GM18907 (cell line): ENCODE data around the gene SRA1.

Experiments
- ATAC-seq: cut with Tn5 transposase; IDR thresholded peaks from one replicate; pipeline ENCODE4 v1.9.1; 2021; ENCODE audit warnings: mild to moderate bottlenecking, moderate library complexity; ENCODE audit not compliant: unreplicated experiment

SRA1 gene

DNA sequence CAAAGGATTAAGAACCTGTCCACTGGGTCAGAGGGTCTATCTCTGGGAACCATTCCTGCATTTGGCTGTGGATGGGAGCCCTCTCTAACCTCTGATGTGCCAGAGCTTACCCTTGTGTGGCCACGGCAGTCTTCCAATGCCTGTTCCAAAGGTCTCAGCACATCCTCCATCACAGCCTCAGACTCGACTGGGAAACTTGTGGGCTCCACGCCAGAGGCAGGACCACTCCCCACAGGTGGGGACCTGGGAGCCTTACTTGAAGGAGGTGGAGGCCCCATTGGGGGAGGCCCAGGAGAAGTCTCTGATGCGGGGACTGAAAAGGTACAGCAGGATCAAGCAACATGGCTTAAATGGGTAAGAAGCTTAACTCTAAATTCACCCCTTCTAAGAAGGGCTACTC, 5.4 kb downstream of the SRA1 start:
- no peak for ATAC-seq

DNA sequence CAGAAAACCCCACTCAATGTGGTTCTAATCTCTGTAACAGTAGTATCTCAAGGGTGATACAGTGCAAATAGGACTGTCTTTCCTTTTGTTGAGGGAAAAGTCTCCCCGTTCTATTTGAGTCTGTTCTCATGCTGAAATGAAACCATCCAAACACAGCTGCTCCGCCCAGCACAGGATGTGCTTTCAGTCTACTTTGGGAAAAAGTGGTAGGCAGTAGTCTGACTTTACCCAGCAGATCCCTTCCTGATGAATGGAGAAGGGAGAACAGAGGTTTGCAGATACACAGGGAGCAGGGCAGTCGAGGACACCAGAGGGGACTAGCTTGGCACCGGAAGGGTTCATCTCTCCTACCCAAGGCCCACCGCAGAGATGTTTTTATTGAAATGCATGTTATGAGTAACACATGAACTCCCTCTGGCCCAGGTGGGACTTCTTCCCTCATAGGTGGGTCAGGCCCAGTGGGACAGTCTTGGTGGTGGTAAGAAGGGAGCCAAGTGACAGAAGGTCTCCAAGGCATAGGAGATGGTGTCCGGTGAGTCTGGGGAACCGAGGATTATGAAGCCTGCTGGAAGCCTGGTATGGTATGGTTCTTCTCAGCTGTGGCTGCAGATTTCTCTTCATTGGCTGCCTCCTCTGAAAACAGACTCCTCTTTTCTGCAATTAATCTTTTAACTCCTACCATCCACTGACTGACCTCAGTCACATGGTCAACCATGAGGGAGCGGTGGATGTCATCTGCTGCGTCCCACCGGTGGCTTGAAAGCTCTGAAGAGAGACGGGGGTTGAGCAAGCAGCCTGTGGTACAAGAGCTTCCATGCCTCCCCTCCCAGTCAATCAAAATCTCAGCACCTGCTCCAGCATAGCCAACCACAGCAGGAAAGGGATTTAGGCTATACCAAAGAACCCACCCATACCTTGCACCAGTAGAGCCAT, 6.9 kb downstream of the SRA1 start:
- ATAC-seq, result no peak

DNA sequence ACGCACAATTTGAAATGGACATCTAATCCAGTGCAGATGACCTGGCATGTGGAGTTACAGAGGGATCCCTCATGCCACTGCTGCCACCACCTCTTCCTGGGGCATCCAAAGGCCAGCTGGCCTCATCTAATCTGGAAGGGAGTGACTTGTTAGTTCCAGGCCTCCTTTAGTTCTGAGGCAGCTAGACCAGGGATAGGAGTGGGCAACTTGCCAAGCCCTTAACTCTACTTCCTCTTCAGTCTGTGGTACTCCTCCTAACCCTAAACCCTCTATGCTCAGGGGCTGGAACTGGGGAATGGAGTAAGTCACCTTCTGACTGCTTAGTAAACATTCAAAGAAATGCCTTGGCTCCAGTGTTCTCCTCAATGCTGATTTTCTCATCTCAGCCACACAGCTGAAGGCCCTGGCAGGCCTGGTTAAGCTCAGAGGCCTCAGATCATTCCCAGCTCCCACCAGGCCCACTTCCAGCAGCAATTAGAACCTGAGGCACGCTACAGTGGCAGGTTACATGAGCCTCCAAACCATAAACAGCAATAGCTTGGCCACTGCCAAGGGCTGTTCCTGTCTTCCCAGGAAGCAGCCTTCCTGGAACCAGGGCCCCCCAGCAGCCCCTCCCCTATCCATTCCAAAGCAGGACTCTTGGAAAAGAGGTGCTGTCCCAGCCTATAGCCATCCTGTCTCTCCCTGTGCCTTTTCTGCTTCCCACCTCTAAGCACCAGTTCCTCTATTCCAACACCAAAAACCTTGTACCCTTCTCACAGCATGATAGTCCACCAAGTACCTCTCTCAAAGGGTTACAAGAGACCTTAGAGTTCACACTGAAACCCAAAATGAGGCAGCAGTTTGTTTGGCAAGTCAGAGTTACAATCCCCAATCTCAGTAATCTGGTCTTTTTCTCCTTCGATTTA, 7.8 kb downstream of the SRA1 start:
- no peak for ATAC-seq

DNA sequence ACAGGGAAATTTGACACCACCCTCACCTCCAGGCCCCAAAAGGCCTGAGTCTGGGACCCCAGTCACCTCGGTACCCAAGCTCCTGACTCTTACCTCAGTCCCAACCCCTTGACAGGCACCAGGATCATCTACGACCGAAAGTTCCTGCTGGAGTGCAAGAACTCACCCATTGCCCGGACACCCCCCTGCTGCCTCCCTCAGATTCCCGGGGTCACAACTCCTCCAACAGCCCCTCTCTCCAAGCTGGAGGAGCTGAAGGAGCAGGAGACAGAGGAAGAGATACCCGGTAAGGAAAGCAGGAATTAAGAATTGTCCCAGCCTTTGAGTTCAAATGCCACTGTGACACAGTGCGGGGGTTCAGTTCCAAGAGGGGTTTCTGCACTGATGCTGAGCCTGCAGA, 8.5 kb downstream of the SRA1 start:
- no peak for ATAC-seq

DNA sequence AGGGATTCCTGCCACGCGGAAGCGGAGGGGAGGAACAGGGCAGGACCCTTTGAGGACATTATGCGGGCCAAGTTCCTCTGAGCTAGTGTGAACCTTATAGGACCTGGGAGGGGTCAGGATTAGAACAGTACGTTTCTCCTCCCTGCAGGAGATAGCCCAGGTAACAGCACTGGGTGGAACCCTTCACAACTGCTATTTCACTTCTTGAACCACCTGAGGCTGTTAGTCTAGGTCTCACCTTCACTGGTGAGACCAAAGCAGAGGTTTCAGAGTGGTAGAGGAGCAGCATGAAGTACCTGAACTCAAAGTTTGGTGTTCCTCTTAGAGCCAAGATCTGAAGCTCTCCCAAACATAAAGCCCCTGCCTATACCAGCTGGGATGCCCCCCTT, 9.0 kb downstream of the SRA1 start:
- no peak for ATAC-seq

DNA sequence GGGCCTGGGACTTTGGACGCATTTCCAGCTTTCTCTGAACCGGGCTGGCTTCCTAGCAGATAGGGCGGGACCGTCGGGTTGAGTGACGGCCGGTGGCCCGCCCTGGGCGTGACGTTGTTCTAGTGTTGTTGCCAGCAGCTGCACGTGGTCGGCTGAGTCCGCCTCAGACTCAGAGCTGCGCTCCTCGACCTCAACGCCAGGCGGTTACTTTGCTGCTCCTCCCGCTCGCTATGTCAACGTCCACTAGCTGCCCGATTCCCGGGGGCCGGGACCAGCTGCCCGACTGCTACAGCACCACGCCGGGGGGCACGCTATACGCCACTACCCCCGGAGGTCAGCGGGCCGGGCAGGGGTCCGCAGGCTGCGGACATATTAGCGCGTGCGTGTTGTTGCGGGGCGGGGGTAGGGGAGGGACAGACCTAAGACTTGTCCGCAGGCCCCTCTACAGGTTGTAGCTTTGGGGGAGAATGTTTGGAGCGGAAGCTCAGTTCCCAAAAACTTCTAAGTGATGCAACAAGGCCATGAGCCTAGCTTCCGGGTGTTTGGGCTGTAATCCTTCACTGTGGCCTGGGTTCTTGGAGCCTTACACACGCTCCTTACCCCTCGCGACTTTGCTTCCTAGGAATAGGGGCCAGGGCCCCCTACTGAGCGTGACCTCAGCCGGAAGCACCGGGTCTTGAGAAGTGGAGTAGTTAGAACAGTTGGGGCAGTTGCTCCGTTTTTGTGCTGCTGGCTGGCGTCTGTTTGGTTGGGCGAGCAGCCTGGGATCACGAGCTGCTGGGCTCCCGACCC, 9.6 kb downstream of the SRA1 start, which contains the start of gene EIF4EBP3:
EIF4EBP3 (plus strand) TSS at position 155 of the 792 bp plus-strand sequence; CDS start at position 231, 76 bp downstream.
- peak; percentile 98 for ATAC-seq

DNA sequence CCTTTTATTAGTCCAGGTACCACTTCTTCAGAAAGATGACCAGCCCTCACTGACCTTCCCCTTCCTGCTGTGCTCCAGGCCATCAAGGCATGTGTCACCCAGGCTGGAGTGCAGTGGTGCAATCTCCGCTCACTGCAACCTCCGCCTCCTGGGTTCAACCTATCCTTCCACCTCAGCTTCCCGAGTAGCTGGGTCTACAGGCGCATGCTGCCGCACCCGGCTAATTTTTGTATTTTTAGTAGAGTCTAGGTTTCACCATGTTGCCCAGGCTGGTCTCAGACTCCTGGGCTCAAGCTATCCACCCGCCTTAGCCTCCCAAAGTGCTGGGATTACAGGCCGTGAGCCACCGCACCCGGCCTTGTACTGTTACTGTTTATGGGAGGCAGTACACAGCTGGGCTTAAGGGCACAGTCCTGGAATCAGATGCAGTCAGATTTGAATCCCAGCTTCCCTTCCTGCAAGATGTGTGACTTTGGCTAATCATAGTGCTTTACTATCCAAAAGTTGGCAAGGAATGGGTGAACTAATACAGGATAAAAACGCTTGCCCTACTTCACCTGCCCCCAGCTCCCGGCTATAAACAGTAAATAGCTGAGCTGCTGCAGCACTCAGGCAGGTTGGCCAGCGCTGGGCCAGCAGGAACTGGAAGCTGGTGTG, 10.3 kb downstream of the SRA1 start:
- ATAC-seq, result no peak

DNA sequence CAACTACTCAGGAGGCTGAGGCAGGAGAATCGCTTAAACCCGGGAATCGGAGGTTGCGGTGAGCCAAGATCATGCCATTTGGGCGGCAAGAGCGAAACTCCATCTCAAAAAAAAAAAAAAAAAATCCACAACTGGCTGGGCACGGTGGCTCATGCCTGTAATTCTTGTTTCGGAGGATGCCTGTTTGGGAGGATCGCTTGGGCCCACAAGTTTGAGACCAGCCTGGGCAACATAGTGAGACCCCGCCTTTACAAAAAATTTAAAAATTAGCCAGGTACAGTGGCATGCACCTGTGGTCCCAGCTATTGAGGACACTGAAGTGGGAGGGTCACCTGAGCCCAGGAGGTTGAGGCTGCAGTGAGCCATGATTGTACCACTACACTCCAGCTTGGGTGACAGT, 11.7 kb downstream of the SRA1 start:
- ATAC-seq, result no peak

DNA sequence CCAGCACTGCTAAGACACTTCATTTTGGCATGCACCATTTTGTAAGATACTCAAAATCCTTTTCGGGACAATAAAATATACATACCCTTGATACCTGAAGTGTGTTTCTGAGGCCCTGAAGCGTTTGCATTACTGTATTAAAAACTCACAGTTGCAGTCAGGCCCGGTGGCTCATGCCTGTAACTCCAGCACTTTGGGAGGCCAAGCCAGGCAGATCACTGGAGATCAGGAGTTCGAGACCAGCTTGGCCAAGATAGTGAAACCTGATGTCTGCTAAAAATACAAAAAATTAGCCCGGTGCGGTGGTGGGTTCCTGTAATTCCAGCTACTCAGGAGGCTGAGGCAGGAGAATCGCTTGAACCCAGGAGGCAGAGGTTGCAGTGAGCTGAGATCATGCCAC, 12.3 kb downstream of the SRA1 start:
- ATAC-seq, result no peak

DNA sequence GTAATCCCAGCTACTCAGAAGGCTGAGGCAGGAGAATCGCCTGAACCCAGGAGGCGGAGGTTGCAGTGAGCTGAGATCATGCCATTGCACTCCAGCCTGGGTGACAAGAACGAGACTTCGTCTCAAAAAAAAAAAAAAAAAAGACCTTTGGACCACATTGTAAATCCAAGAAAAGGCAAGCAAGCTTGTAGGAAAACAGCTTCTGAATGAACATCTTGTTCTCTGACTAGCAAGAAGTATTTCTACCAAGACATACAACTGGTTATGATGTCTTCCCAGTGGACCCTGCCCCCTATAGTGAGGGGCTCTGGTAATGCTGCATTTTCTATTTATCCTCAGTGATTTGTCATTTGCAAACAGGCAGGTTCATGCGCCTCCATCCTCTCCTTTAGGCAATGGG, 14.3 kb downstream of the SRA1 start:
- ATAC-seq, result no peak

DNA sequence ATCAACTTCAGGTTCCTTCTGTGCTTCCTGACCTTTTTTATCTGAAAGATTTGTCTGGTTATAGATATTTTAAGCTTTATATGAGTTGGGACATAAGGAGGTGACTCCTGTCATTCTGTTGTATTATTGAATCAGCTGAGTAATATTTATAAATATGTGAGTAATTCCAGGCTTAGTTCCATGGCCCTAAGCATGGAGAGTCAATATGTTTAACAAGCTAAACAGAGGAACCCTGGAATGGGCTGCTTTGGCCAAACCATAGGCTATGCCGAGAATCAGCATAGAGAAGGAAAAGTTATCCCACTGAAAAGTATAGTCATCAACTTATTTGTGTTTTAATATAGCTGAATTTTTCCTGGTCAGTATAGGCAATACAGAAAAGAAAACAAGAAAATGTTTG, 17.0 kb downstream of the SRA1 start:
- no peak for ATAC-seq

DNA sequence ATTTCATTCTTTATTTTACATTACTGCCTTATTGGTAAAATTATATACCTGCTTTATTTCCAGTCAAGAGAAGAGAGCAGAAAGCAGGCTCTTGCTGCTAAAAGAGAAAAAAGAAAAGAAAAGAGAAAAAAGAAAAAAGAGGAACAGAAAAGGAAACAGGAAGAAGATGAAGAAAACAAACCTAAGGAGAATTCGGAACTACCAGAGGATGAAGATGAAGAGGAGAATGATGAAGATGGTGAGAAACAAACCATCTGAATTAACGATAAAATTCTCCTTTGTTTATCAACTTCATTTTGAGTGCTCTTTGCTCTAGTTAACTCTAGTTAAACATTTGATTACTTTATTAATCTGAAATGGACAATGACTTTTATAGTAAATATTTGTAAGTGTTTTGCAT, 33.3 kb downstream of the SRA1 start:
- no peak for ATAC-seq

DNA sequence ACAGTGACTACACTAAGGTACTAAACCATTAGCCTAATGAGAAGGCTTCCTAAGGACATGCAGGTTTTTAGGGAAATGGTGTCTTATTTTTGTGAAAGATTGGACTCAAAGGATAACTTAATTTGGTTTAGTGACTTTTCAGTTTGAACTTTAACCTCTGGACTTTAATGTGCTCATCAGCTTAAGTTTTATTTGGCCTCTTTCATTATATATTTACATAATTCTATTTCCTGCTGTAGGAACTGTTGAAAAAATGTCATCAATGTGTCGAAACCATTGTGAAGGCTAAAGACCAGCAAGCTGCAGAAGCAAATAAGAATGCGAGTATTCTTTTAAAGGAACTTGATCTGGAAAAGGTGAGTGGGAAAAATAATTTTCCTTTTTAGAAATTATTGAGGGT, 44.1 kb downstream of the SRA1 start:
- no peak for ATAC-seq

DNA sequence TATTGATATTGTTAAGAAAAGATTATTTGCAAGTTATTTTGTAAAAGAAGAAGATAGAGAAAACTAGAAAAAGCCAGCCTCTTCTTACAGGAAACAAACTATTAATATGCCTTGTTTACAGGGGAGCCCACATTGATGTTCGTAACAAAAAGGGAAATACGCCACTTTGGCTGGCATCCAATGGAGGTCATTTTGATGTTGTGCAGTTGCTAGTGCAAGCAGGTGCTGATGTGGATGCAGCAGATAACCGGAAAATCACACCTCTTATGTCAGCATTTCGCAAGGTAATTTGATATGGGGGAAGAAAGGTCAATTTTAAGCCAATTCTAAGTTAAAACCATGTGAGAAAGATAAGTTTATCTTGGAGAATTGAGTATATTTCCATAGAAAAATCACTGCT, 47.4 kb downstream of the SRA1 start:
- no peak for ATAC-seq

DNA sequence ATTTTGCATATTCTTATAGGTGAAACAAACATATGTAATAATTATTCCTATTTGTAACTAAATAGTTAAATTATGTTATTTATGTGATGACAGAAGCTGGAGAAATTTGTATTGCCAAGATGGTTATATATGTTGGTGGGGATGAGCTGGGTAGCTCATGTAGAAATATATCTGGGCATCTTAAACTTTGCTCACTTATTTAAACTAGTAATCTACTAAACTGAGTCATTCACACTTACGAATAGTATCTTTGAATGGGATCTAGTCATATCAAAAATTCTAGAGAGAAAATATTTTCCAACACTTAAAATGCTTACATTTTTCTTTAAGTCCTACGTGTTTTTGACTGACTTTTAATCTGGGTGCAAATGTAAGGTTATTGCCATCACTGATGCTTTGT, 54.4 kb downstream of the SRA1 start:
- ATAC-seq, result no peak
